ENCODE results near the gene RBM43.
"Not testable (repeated sequence)": the region's sequence is repeated elsewhere in the genome, so short reads cannot be mapped to it uniquely, and the experiment has no call there.

The RBM43 gene

DNA sequence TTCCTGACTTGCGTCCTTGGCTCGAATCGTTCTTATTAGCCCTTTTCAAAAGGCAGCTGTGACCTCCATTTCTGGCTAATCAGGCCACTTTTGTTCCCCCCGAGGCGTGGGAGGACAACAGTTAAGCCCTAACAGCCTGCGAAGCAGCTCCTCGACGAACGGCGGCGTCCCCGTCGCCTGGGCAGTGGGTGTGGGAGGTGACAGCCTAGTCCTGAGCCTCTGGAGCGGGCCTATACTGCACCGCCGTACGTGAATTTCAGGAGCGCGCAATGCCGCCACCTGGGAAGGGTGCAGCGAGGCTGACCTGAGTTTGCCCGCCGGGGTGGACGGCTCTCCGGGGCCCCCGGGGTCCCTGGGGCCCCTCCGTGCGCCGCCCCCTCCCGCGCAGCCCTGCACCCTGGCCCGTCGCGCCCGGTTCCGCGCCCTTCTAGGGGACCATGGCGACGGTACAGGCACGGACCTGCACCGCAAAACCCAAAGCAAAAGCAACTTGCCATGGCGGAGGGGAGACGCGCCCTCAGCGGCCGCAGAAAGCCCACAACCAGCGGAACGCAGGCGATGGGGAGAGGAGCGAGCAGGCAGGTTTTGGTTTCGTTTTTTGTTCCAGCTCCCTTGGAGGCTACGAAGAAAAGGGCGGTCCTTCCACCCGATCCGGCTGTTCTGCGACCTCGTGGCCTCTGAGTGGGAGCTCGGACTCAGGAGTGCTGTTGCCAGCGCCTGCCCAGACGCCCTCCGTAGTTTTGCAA is at the start of gene RBM43:
TSS of gene RBM43 (minus strand) at position 633 of the 746 bp plus-strand sequence. CDS start at position 497, 136 bp downstream.
- DNase-seq (ENCODE audit: low read depth) = peak; percentile 71

DNA sequence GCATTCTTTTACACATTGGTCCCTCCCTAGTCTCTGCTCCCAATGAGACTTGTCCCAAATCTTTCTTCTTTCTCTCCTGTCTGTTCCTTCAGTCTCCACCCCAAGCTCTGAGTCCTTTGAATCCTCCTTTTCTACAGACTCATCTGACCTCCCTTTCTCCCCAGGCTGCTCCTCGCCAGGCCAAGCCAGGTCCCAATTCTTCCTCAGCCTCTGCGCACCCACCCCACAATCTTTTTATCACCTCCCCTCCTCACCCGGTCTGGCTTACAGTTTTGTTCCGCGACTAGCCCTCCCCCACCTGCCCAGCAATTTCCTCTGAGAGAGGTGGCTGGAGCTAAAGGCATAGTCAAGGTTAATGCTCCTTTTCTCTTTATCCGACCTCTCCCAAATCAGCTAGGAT is 48.6 kb upstream of the RBM43 start:
- not testable (repeated sequence) for DNase-seq (ENCODE audit: low read depth)

DNA sequence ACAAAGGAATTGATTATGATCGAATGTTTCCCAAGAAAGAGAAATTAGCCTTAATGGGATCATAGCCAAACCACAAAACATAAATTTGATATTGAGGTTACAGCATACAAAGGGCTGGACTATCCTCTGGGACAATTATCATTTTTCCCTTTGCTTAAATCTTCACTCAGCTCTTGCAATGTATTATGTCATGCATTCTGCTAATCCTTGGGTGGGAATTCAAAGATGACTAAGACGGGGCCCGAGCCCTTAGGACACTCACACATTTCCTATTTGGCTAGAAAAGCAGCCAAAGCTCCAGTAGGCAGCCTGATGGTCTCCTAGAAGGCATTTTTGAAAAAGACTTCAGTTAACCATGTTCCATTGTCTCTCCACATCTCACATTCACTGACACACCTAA is 45.0 kb upstream of the RBM43 start:
- DNase-seq (ENCODE audit: low read depth) = no peak

GRCh38 chr2:151305129-151305691 is 43.5 kb upstream of the RBM43 start:
- no peak for DNase-seq (ENCODE audit: low read depth)

- no peak for DNase-seq (ENCODE audit: low read depth)
Observed at GRCh38 chr2:151302879-151303278, 41.2 kb upstream of the RBM43 start.

GRCh38 chr2:151302404-151302803 is 40.7 kb upstream of the RBM43 start:
- DNase-seq (ENCODE audit: low read depth) = no peak

DNA sequence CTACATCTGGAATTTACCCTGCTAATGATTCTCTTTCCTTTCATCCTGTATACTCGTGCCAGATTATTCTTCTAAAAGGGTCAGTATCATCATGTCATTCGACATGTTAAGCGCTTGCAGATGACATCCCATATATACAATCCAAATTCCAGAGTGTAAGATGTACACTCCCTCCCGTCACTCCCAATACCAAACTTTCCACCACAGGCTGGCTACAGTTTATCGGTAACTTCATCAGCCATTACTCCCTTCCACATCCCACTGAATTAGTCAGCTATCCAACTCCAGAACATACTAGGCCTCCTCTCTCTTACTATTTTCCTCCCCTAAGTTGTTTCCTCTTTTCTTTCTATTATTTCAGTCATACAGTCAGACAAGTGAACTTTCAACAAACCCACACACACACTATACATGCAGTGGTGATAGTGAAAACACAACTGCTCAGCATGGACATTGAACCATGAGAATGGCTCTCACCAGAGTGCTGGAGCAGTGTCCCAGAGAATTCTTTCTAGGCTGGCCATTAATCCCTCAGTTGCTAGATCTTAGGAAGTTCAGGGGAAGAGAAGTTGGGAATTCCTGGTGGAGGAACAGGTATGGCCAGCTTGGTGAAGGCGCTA is 38.4 kb upstream of the RBM43 start:
- no peak for DNase-seq (ENCODE audit: low read depth)

GRCh38 chr2:151297882-151298281 is 36.2 kb upstream of the RBM43 start:
- no peak for DNase-seq (ENCODE audit: low read depth)

DNA sequence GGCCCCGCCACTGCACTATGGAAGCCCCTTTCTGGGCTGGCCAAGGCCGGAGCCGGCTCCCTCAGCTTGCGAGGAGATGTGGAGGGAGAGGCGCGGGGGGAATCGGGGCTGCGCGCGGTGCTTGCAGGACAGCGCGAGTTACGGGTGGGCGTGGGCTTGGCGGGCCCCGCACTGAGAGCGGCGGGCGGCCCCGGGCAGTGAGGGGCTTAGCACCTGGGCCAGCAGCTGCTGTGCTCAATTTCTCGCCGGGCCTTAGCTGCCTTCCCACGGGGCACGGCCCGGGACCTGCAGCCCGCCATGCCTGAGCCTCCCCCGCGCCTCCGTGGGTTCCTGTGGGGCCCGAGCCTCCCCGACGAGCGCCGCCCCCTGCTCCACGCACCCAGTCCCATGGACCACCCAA is 34.3 kb upstream of the RBM43 start:
- DNase-seq (ENCODE audit: low read depth) = not testable (repeated sequence)

- no peak for DNase-seq (ENCODE audit: low read depth)
Observed at GRCh38 chr2:151292546-151292945, 30.9 kb upstream of the RBM43 start.

DNA sequence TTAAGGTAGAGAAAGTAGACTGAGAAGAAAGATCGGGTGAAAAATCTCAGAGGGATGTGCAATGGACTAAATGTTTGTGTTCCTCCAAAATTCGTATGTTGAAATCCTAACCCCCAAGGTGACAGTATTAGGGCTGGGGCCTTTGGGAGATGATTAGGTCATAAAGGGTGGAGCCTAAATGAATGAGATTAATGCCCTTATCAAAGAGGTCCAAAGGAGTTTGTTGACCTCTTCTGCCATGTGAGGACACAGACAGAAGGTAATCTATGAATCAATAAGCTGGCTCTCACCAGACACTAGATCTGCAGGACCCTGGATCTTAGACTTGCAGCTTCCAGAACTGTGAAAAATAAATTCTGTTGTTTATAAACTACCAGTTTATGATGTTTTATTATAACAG is 30.5 kb upstream of the RBM43 start:
- DNase-seq (ENCODE audit: low read depth) = no peak

DNA sequence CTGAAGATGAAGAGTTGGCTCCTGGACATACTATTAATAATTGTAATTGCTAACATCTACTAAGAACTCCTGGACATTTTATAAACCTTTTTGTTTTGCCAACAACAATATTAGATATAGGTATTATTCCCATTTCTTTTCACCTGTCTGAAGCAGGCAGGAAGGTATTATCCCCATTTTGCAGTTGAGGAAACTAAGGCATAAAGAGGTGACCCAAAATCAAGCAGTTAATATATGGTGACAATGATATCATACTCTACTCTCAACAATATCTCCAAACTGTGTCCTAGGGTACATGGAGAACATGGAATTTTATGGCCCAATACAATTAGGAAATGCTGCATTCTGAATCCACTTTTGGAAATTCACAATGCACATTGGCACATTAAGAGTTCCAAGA is 29.6 kb upstream of the RBM43 start:
- no peak for DNase-seq (ENCODE audit: low read depth)

- no peak for DNase-seq (ENCODE audit: low read depth)
Observed at GRCh38 chr2:151289972-151290866, 28.6 kb upstream of the RBM43 start.

- no peak for DNase-seq (ENCODE audit: low read depth)
Observed at GRCh38 chr2:151287513-151288250, 26.0 kb upstream of the RBM43 start.

GRCh38 chr2:151282401-151282800 is 20.7 kb upstream of the RBM43 start:
- DNase-seq (ENCODE audit: low read depth) = no peak

DNA sequence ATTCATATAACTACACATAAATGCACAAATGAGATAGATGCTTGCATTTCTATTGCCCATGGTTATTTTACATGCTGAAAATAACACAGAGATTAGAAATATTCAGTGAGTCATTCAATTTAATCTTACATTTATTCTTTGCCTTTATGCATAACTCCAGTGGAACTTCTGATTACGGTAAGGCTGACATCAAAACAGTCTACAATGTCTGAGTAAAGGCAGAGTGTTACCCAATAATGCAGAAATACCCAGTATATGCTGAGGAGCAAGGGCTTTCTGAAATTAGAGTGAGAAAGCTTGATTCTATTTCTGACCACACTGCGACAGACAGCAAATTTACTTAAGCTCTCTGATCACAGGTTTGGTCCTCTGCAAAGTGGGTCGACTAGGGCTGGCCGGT is 18.6 kb upstream of the RBM43 start:
- no peak for DNase-seq (ENCODE audit: low read depth)

GRCh38 chr2:151278487-151278886 is 16.8 kb upstream of the RBM43 start:
- DNase-seq (ENCODE audit: low read depth) = no peak

- no peak for DNase-seq (ENCODE audit: low read depth)
Observed at GRCh38 chr2:151277067-151277466, 15.4 kb upstream of the RBM43 start.

DNA sequence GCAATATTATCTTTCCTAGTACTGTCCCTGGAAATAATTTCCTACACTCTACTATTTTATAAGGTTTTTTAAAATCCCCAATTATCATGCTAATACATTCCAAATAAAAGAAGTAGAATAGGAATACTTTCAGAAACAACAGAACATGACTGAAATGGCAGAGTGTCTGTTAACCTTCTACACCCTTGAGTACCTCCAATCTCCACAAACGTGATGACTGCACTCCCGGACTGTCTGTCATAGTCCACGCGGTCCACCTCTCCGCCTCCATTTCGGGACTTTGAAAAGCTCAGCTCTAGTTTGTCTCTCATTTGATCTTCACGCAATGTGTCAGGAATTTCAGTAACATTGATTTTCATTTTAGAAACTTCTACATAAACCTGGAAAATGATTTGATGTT is 13.6 kb upstream of the RBM43 start:
- no peak for DNase-seq (ENCODE audit: low read depth)

DNA sequence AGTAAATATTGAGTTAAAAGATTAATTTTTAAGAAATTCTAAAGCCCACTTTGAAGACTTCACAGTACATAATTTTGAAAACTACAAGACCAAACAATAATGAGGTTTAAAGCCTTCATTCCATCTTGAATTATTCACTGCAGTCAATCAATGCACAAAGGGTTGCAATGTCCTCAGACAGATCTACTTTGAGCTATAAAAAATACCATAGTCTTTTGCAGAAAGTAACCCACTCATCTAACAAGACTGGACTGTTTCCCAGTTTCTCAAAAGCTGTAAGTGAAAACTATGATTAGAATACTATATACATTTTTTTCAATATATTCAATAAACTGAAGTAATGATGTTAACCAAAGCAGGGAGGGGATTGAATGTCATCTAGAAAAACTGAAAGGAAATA is 10.2 kb upstream of the RBM43 start:
- DNase-seq (ENCODE audit: low read depth) = no peak

DNA sequence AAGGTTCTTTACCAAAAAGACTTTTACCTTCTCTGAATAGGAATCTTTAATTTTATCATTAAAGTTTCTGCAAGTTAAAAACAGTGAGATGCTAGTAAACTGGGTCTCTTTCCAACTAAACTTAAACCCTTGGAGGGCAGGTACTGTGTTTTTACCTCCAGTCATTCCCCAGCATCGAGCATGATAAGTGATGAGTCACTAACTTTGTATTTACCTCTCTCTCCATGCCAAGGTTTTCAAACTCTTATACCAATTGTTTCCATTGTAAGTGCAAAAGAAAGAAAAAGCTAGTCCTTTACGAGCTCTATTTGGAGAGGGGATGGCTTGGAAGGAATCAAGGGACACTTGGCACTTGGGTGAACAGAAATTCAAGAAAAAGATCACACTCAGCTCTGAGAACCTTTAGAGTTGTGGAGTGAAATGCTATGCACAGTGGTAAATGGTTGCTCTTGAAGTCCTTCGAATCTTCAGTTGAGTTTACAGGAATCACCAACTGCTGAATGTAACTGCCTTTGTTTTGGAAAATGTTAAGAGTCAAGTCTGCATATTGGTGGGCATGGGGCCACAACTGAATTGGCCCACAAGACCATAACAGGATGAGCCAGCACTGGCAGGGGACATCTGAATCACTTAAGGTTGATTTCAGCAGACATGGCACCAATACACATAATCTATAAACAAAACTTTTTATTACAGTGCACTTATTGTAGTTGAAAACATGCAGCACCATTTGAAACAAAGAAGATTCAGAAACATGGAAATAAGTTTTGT is 8.3 kb upstream of the RBM43 start:
- no peak for DNase-seq (ENCODE audit: low read depth)
